ENCODE results near the gene NDST3.

Gene NDST3

GRCh38 chr4:118034053-118034785 is at the start of gene NDST3:
TSS of gene NDST3 (plus strand) at chr4:118034486. CDS start at chr4:118053911, 19,425 bp downstream.
- FAIRE-seq, result no peak

DNA sequence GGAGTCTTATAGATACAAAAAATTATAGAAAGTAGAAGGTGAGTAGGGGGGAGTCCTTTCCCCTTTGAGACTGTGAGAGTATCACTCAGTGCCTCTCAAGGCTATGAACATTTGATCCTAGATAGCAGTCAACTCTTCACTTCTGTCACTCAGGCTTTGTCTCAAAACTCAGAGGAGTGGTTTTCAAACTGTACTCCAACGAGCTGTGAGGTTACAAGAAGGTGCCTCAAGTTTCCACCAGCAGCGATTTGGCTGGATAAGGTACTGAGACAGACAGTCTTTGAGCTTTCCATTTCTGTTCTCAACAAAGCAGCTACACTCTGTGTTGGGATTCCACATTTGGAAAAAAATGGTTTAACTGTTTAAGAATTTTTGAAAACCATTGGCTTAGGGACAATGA is 48.0 kb upstream of the NDST3 start:
- FAIRE-seq, result no peak

GRCh38 chr4:117987464-117987863 is 46.8 kb upstream of the NDST3 start:
- FAIRE-seq, result no peak

DNA sequence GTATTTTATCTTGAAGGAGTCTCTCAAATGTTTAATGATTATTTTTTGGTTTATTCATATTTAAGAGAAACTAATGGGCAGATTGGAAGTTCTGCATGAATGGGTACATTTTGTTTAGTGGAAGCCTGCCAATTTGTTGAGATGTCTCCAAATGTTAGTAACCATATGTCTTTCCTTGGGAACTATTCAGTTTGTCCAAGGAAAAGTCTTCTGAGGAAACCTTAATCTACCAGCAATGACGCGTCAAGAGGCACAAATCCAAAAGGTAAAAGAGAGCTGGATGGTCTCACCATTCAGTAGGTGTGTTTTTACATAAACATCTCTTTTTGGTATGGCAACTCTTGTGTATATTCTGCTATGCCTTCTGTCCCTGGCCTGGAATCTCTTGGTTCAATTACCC is 37.4 kb upstream of the NDST3 start:
- FAIRE-seq, result no peak

- FAIRE-seq, result no peak
These were observed 30.2 kb upstream of the NDST3 start for GRCh38 chr4:118004088-118004487.

DNA sequence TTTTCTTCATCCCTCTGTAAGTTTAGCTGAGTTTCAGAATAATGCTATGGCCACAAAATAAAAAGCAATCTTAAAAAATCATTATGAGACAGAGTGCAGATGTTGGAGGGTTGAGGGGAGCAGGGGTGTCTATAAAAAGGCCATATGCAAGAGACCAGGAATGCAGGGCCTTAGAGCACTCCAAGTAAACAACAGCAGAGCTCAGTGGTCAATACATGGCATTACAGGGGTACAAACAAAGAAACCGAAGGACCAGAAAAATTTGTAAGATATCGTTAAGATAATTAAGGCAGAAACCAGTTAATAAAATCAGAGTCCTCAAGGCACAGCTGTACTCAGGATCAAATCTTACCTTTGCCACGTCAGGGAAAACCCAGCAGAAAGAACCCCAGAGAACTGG is 28.4 kb upstream of the NDST3 start:
- no peak for FAIRE-seq

DNA sequence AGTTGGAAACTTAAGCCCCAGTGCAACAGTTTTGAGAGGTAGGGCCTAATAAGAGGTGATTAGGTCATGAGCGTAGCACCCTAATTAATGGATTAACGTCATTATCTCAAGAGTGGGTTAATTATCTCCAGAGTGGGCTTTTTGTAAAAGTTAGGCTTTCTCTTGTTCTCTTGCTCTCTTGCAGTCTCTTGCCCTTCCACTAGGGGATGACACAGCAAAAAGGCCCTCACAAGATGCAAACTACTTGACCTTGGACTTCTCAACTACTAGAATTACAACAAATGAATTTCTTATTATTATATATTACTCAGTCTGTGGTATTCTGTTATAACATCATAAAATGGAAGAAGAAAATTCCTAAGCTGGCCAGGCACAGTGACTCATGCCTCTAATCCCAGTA is 22.1 kb upstream of the NDST3 start:
- FAIRE-seq, result no peak

DNA sequence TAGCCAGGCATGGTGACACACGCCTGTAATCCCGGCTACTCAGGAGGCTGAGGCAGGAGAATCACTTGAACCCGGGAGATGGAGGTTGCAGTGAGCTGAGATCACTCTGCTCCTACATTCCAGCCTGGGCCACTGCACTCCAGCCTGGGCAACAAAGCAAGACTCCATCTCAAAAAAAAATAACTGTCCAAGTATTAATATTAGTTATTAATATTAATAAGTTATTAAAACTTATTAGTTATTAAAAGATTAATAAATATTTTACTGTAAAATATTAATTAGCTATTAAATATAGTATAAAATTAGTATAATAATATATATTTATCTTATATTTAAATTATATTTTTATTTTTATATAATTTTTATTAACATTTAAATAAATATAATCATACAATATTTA is 19.5 kb upstream of the NDST3 start:
- no peak for FAIRE-seq

- no peak for FAIRE-seq
These were observed 15.7 kb upstream of the NDST3 start for GRCh38 chr4:118018381-118019145.

DNA sequence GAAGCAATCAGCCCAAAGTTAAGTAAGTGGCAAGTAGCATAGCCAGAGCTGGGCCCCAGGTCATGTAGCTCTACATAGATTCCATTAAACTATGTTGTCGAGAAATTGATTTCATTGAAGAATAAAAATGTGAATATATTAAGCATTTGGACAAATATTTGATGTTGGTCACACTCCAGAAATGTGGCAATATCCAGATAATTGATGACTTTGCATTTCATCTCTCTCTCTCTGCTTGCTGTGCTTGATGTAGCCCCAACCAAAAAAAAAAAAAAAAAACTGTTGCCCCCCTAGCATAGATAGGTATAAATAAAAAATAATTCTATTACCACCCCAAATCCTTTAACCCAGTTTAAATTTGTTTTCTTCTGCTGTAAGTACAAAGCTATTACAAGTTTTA is 7.5 kb upstream of the NDST3 start:
- FAIRE-seq, result no peak

DNA sequence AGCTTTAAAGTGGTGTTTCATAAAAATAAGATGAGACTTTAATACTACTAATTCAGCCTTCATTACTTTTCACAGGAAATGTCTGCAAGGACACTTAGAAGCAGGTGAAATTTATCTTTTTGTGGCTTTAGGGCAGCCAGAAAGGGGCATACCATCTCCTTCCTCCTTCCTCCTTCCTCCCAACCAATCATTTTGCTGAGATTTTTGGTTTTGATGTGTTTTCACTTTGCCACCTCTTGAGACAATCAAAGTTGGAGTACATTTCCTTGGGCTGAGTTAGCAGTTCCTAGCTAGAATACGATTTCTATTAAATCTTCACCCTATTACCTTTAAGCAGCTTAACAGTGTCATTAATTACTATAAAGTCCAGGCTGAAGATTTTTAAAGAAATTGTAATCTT is 5.1 kb upstream of the NDST3 start:
- FAIRE-seq, result no peak

GRCh38 chr4:118032691-118033090 is 1.6 kb upstream of the NDST3 start:
- FAIRE-seq, result no peak

- no peak for FAIRE-seq
These were observed 886 bp upstream of the NDST3 start for GRCh38 chr4:118033148-118034052.

- no peak for FAIRE-seq
These were observed 1.0 kb downstream of the NDST3 start for GRCh38 chr4:118035309-118035708.

DNA sequence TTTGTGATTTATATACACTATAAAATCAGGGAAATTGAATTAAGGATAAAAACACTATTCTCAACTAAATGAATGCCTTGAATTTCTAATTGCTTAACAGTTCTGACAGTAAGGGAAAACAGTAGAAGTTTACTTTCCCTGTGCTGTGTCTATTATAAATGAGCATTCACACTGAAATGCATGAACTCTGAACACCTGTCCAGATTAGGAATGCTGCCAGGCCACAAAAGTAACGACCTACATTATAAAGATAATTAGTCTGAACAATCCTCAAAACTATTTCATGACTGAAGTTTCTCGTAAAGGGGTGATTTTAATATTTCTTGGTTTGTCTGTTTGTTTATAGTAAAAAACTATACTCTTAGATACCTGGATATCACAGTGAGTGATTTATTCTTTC is 2.0 kb downstream of the NDST3 start:
- no peak for FAIRE-seq

DNA sequence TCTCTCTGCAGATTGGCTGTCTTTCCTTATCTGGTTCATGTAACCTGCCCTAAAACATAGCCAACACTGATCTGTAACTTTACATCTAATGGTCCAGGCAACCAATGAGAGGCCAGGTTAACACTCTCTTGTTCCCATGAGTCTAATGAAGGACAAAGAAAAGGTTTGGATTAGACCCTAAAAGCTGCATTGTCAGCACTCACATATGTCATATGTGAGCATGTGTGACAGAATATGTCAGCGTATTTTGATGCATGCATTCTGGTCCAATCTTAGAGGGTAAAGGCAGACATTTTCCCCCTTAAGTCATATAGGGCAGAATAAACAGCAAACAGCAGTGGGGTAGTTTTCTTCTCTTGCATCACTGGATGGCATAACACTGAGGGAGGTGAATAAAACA is 3.7 kb downstream of the NDST3 start:
- FAIRE-seq, result no peak

DNA sequence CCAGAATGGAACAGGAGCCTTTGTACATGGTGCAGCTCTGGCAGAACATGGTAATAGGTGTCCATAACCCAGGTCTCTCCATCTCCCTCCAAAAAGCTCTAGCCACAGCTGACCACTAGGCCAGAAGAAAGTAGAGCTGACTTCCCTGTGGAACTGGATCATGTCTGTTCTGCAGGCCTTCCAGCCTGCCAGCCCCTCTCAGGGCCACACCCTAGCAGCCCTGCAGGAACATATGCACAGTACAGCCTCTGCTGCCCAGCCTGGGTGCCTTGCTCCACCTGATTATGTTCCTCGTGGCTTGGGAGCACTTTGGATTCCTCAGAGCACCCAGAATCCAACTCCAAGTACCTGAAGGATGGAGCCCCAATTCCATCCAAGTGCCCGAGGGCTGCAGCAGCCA is 12.0 kb downstream of the NDST3 start:
- FAIRE-seq, result no peak

GRCh38 chr4:118047043-118047442 is 12.8 kb downstream of the NDST3 start:
- FAIRE-seq, result no peak

GRCh38 chr4:118058955-118059354 is 24.7 kb downstream of the NDST3 start:
- no peak for FAIRE-seq

- no peak for FAIRE-seq
These were observed 25.1 kb downstream of the NDST3 start for GRCh38 chr4:118059397-118059796.

GRCh38 chr4:118076958-118077766 is 42.9 kb downstream of the NDST3 start:
- no peak for FAIRE-seq

DNA sequence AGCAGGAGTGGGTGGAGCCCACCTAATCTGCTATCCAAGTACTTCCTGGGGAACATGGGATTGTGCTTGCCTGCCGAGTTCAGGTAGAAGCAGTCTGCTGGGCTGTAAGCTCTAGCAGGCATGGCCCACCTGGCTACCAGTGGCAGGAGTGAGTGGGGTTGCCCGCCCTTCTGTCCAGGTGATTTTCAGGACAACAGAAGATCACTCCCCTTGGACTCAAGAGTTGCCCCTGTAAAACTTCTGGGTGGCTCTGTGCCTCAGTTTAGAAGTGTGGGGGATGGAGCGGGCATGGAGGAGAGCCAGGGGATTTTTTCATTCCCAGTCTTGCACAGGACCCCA is 43.5 kb downstream of the NDST3 start:
- no peak for FAIRE-seq

DNA sequence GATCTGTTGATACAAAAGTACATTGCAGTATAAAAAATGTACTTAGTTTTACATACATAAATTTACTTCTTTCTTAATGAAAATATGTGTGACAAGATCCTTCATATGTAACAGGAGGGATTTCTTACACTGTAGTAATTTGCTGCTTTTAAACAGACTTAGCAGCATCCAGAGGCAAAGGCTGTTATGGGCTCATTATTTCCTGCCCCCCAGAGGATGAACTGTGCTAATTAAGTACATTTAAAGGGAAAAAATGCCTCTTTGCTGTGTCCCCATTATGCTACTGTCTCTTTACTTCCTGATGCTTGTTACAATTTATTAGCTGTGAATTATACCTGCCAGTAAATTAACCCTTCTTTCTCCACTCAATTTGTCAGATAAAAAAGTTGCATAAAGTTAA is 47.1 kb downstream of the NDST3 start:
- FAIRE-seq, result no peak
